GM21576 (cell line): Measurements from ENCODE around the gene HDGFL2.

Experiments
- ATAC-seq: cut with Tn5 transposase; IDR thresholded peaks from one replicate; pipeline ENCODE4 v1.9.1; 2021; ENCODE audit warnings: mild to moderate bottlenecking, moderate library complexity; ENCODE audit not compliant: unreplicated experiment

HDGFL2 gene

GRCh38 chr19:4496304-4496703 lies 24.2 kb downstream of the HDGFL2 start:
- ATAC-seq: no peak

- ATAC-seq: no peak
Observed at GRCh38 chr19:4497770-4498389, 25.8 kb downstream of the HDGFL2 start.

- no peak for ATAC-seq
Observed at GRCh38 chr19:4498694-4499093, 26.6 kb downstream of the HDGFL2 start.

- ATAC-seq: no peak
Observed at GRCh38 chr19:4499318-4499717, 27.2 kb downstream of the HDGFL2 start.

GRCh38 chr19:4499855-4500254 lies 27.8 kb downstream of the HDGFL2 start:
- no peak for ATAC-seq

GRCh38 chr19:4500841-4501591 lies 28.9 kb downstream of the HDGFL2 start:
- ATAC-seq: no peak

- no peak for ATAC-seq
Observed at GRCh38 chr19:4501691-4502090, 29.6 kb downstream of the HDGFL2 start.

GRCh38 chr19:4502282-4503131 lies 30.4 kb downstream of the HDGFL2 start:
- ATAC-seq: no peak

GRCh38 chr19:4503132-4503824 lies 31.2 kb downstream of the HDGFL2 start:
- no peak for ATAC-seq

GRCh38 chr19:4503825-4504170 lies 31.7 kb downstream of the HDGFL2 start:
- ATAC-seq: no peak

GRCh38 chr19:4504297-4504701 lies 32.2 kb downstream of the HDGFL2 start:
- no peak for ATAC-seq

GRCh38 chr19:4504891-4505569 lies 32.9 kb downstream of the HDGFL2 start:
- no peak for ATAC-seq

GRCh38 chr19:4505570-4506448 lies 33.7 kb downstream of the HDGFL2 start:
- ATAC-seq: no peak

GRCh38 chr19:4506449-4507149 lies 34.5 kb downstream of the HDGFL2 start:
- ATAC-seq: no peak

- no peak for ATAC-seq
Observed at GRCh38 chr19:4507150-4507452, 35.0 kb downstream of the HDGFL2 start.

GRCh38 chr19:4507804-4508203 lies 35.7 kb downstream of the HDGFL2 start:
- ATAC-seq: no peak

- ATAC-seq: no peak
Observed at GRCh38 chr19:4508698-4509097, 36.6 kb downstream of the HDGFL2 start.

GRCh38 chr19:4510435-4511255 lies 38.5 kb downstream of the HDGFL2 start:
- ATAC-seq: no peak
